HAP-1 (cell line): ENCODE data around the gene TELO2.

ENCODE experiments used
- DNase-seq, 2 experiments: peaks; one replicate each; pipeline ENCODE4 v3.0.0-alpha.2; 2016 to 2020; ENCODE audit warnings: low spot score in 2 of 2
- H3K27me3 ChIP-seq: fragments of 250-450 bp; sonication (Bioruptor Pico); 2 replicates; pipeline ENCODE4 v1.5.1; 2020; ENCODE audit warnings: low read depth, mild to moderate bottlenecking, moderate library complexity
- H3K36me3 ChIP-seq: fragments of 250-450 bp; sonication (Bioruptor Pico); replicated peaks from 2 replicates; pipeline ENCODE4 v1.5.1; 2020; ENCODE audit warnings: mild to moderate bottlenecking
- H3K4me1 ChIP-seq: fragments of 250-450 bp; sonication (Bioruptor Pico); 2 replicates; pipeline ENCODE4 v1.5.1; 2020; ENCODE audit warnings: mild to moderate bottlenecking
- H3K4me3 ChIP-seq: fragments of 250-450 bp; sonication (Bioruptor Pico); 2 replicates; pipeline ENCODE4 v1.5.1; 2020; ENCODE audit warnings: mild to moderate bottlenecking, moderate library complexity
- H3K9me3 ChIP-seq: fragments of 250-450 bp; sonication (Bioruptor Pico); 2 replicates; pipeline ENCODE4 v1.5.1; 2020; ENCODE audit warnings: mild to moderate bottlenecking, moderate library complexity
- in situ Hi-C: fragments of 300-500 bp; cut with MboI; formaldehyde crosslinking; loops from 3 replicates; pipeline ENCODE4 v1.14.3; 2020; ENCODE audit warnings: low sequenced_read_pairs, inconsistent platforms, mixed read lengths

TELO2 gene

DNA sequence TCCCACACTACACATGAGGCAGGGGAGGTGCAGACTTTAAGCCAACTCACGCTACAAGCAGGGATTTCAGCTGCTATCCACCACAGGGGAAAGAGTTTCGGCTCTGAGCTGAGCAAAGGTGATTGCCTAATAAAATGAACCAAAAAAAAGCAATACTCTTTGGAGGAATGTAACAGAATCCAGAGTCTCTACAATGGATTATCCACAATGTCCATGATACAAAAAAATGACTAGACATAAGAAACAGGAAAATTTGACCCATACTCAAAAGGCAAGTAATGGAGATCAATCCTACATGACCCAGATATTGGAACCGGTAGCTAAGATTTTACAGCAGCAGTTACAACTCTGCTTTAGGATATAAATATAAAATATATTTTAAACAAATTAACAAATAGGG, 21.3 kb downstream of the TELO2 start:
- Histone ChIP-seq H3K9me3 (peaks cover 6% of the 10 kb centered on the region), H3K27me3 (no peaks in the 10 kb centered on the region), H3K36me3 (peaks cover 12% of the 10 kb centered on the region), H3K4me3 (no peak overlapping the region), H3K4me1 (no peaks in the 10 kb centered on the region)
- no peak for DNase-seq
- in situ Hi-C loops: no loop called here

DNA sequence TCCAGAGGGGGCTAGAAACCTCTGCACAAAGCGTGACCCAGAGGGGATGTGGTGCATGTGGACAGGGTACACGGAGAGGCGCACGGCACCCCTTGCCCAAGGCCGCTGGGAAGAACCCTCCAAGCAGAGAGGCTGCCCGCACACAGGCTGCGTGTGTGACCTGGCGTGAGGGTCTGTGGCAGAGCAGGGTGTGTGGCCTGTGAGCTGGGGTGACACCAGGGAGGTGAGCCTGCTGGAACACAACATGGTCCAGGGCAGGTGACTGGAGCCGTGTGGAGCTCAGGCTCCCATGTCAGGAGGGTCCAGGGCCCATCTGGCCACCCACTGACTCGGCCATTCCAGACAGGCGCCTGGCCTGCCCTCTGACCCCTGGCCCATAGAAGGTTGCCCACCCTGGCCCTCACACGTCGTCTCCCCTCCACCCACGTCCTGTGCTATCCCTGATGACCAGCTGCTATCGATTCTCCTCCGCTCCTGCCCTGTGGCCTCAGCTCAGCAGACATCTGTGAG, 25.5 kb downstream of the TELO2 start:
- Histone ChIP-seq H3K9me3 (peaks cover 6% of the 10 kb centered on the region), H3K27me3 (no peaks in the 10 kb centered on the region), H3K4me1 (no peaks in the 10 kb centered on the region), H3K4me3 (no peak overlapping the region), H3K36me3 (no peaks in the 10 kb centered on the region)
- in situ Hi-C loops: no loop called here
- no peak for DNase-seq

GRCh38 chr16:1519831-1520230, 26.7 kb downstream of the TELO2 start:
- DNase-seq: no peak
- H3K36me3 ChIP-seq: no peaks in the 10 kb centered on the region
- in situ Hi-C loops: no loop called here
- no peaks in the 10 kb centered on the region for H3K27me3 ChIP-seq
- H3K4me3 ChIP-seq: no peak overlapping the region
- peaks cover 3% of the 10 kb centered on the region for H3K9me3 ChIP-seq
- H3K4me1 ChIP-seq: no peaks in the 10 kb centered on the region

DNA sequence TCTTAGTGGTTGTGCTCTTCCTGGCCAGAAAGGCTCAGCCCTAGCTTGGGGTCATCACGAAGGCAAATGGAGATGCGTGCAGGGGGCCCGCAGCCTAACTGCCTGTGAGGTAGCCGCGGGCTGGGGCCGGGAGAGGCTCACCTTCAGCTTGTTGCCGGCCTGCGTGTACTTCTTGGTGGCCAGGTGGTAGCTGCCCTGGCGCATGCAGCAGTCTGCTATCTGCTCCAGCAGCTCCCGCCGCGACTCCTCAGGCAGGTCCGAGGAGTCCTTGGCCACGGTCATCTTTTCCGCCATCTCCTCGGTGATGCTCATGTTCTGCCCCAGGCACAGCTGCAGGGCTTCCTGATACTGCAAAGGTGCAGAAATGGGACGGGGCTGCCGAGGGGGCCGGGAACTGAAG, 27.3 kb downstream of the TELO2 start:
- no peaks in the 10 kb centered on the region for H3K27me3 ChIP-seq
- DNase-seq: no peak
- H3K9me3 ChIP-seq: no peaks in the 10 kb centered on the region
- H3K4me1 ChIP-seq: no peaks in the 10 kb centered on the region
- H3K4me3 ChIP-seq: no peak overlapping the region
- in situ Hi-C loops: no loop called here
- H3K36me3 ChIP-seq: no peaks in the 10 kb centered on the region

DNA sequence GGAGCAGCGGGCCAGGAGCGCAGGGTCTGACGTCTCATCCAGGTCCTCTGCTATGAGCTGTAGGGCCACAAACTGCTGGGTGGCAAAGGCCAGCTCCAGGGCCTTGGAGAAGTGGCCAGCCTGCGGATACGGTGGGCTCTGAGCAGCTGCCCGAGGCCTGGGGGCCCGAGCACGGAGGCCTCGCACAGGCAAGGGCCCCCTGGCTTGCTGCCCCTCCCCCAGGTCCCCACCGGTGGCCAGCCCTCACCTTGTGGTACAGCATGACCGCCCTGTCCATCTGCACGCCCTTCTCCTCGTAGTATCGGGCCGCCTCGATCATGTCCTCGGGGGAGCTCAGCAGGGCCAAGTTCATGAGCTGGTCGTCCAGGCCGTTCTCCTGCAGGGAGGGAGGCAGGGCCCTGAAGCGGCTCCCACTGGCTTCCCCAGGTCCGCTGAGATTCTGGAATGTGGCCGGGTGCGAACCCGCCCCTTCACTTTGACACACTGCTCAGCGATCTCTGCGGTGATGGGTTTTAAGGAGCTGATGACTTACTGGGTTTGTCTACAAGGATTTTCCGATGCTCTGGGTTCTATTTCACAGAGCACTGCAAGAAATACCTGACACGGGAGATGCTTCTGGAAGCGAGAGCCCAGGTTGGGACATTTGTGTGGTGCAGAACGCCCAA, 30.6 kb downstream of the TELO2 start:
- Histone ChIP-seq H3K27me3 (no peaks in the 10 kb centered on the region), H3K9me3 (no peaks in the 10 kb centered on the region), H3K4me3 (no peak overlapping the region), H3K36me3 (no peaks in the 10 kb centered on the region), H3K4me1 (no peaks in the 10 kb centered on the region)
- in situ Hi-C loops: no loop called here
- DNase-seq: no peak

- H3K4me3 ChIP-seq: no peak overlapping the region
- H3K4me1 ChIP-seq: no peaks in the 10 kb centered on the region
- DNase-seq: no peak
- H3K9me3 ChIP-seq: no peaks in the 10 kb centered on the region
- H3K36me3 ChIP-seq: no peaks in the 10 kb centered on the region
- in situ Hi-C loops: no loop called here
- no peaks in the 10 kb centered on the region for H3K27me3 ChIP-seq
Measured at GRCh38 chr16:1524366-1524765, 31.2 kb downstream of the TELO2 start.

GRCh38 chr16:1525871-1526607, 32.9 kb downstream of the TELO2 start:
- Histone ChIP-seq H3K36me3 (no peaks in the 10 kb centered on the region), H3K4me1 (no peaks in the 10 kb centered on the region), H3K27me3 (no peaks in the 10 kb centered on the region), H3K9me3 (no peaks in the 10 kb centered on the region), H3K4me3 (no peak overlapping the region)
- in situ Hi-C loops: no loop called here
- no peak for DNase-seq

GRCh38 chr16:1526608-1527555, 33.7 kb downstream of the TELO2 start:
- no peak for DNase-seq
- no peaks in the 10 kb centered on the region for H3K36me3 ChIP-seq
- H3K9me3 ChIP-seq: no peaks in the 10 kb centered on the region
- in situ Hi-C loops: no loop called here
- H3K4me1 ChIP-seq: no peaks in the 10 kb centered on the region
- no peaks in the 10 kb centered on the region for H3K27me3 ChIP-seq
- no peak overlapping the region for H3K4me3 ChIP-seq

- Histone ChIP-seq H3K27me3 (no peaks in the 10 kb centered on the region), H3K4me1 (no peaks in the 10 kb centered on the region), H3K36me3 (no peaks in the 10 kb centered on the region), H3K9me3 (no peaks in the 10 kb centered on the region), H3K4me3 (no peak overlapping the region)
- in situ Hi-C loops: no loop called here
- no peak for DNase-seq
Measured at GRCh38 chr16:1527836-1528811, 35.0 kb downstream of the TELO2 start.

GRCh38 chr16:1528921-1529537, 35.9 kb downstream of the TELO2 start:
- no peaks in the 10 kb centered on the region for H3K36me3 ChIP-seq
- no peak overlapping the region for H3K4me3 ChIP-seq
- DNase-seq: no peak
- H3K27me3 ChIP-seq: no peaks in the 10 kb centered on the region
- no peaks in the 10 kb centered on the region for H3K9me3 ChIP-seq
- no peaks in the 10 kb centered on the region for H3K4me1 ChIP-seq
- in situ Hi-C loops: no loop called here

DNA sequence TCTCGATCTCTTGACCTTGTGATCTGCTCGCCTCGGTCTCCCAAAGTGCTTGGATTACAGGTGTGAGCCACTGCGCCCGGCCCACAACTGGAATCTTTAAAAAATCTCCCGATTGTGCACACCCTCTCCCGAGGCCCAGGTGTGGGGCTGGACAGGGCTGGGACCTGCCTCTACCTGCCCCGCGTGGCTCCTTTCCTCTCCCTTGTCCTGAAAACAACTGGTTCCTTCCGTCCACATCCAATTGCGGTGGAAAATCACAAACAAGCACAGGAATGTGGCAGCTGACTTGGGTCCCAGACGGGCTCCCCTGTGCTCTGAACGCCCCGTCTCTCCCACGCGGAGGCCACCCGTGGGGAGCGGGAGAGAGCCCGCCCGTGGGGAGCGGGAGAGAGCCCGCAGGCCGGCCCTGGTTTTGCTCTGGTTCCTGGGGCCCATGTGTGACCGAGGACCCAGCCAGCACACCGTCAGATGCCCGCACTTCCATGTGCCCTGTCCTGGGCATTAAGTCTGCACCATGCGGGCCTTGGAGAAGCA, 37.3 kb downstream of the TELO2 start:
- in situ Hi-C loops: no loop called here
- Histone ChIP-seq H3K27me3 (no peaks in the 10 kb centered on the region), H3K4me3 (no peak overlapping the region), H3K4me1 (no peaks in the 10 kb centered on the region), H3K9me3 (no peaks in the 10 kb centered on the region), H3K36me3 (no peaks in the 10 kb centered on the region)
- no peak for DNase-seq

DNA sequence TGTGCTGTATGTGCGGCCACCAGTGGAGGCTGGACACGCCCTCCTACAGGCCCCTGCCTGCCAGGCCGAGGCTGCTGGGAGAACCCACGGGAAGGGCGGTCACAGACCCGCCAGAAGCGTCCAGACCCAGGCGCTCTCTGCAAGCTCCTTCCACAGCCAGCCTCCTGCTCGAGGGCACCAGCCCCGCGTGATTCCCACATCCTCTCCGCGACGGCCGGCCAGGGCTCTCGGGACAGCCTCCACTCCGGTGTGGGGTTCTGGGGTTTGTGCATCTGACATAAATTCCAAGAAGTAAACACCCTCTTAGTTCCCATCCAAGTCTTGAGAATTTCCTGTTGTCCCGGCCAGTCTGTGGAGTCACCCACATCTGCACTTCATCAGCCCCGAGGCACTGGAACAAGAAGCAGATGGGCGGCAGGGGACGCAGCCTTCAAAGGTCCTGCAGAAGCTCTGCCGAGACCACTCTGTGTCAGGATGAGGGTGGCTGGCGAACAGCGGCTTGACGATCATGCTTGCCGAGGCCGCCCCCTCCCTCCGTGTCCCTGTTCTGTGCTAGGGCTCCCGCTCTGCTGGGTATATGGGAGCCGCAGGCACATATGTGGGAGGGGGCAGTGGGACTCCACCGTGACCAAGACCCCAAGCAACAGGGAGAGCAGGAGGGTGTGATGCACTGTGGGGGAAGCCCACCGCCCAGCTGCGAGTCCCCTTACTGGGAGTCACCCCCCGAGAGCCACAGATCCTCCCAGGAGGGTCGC, 37.9 kb downstream of the TELO2 start:
- Histone ChIP-seq H3K9me3 (no peaks in the 10 kb centered on the region), H3K4me1 (no peaks in the 10 kb centered on the region), H3K36me3 (no peaks in the 10 kb centered on the region), H3K4me3 (no peak overlapping the region), H3K27me3 (no peaks in the 10 kb centered on the region)
- in situ Hi-C loops: no loop called here
- DNase-seq: no peak
